ENCODE results near the gene ERC2.

The ERC2 gene

DNA sequence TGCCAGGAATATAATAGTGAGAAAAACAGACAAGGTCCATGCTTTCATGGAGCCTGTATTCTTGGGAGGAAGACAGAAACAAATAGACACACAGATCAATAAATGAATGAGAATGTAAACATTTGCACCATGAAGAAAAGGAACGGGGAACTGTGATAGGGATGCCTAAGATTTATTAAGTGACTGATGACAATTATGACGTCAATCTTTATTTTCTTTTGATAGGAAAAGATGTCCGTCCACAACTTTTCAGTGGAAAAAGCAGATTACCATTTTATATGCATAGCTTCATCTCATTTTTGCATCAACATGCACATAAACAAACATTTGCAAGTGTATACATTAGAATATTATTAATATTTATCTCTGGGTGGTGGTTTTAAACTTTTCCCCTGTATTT is 953.3 kb downstream of the ERC2 start:
- H3K9me2 ChIP-seq (replicated peaks; ENCODE audit: insufficient read depth, low read length): no peaks in the 10 kb centered on the region
- no peak overlapping the region for H2AFZ ChIP-seq (ENCODE audit: low read depth, low read length, severe bottlenecking)

DNA sequence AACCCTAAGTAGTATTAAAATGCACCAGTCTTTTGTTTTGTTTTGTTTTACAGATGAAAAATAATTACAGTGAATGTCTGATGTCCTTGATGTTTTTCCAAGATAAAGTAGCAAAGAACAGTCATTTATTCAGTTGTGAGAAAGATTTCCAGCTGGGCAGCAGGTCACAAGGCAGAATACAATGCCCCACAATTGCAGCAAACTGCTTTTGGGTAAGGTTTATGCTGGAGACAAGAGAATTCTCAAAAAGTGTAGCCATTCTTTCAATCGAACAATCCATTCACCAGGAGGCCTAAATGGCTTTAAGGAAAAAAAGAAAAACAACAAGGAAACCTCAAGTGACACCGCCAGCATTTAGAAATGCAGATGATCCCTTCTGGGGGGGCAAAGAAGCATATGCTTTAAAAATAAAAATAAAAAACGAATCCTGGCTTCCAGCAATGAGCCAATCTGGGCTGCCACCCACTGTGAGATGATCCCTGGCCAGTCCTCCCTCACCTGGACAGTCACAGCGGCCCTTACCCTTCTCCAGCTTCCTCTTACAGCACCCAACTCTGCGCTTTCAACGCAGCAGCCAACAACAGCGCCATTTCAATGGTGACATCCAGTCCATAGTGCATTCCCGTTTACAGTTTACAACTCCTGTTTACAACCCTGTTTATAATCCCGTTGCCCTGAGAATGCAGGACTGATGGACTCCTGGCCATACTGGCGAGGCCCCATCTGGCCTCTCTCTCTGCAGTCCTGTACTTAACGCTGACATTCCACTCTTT is 955.5 kb downstream of the ERC2 start:
- H3K9ac ChIP-seq (ENCODE audit: low read length): no peak overlapping the region
- no peak overlapping the region for H3K27ac ChIP-seq (ENCODE audit: low read depth, low read length)
- H2AFZ ChIP-seq (ENCODE audit: low read depth, low read length, severe bottlenecking): no peak overlapping the region
- no peaks in the 10 kb centered on the region for H3K9me2 ChIP-seq (replicated peaks; ENCODE audit: insufficient read depth, low read length)
- H3K4me3 ChIP-seq (ENCODE audit: insufficient read depth, low read length, poor library complexity, severe bottlenecking): no peak overlapping the region
- H3K4me2 ChIP-seq (ENCODE audit: low read depth, low read length, poor library complexity, severe bottlenecking): no peak overlapping the region
- H3F3A ChIP-seq (ENCODE audit: insufficient read depth): no peaks in the 10 kb centered on the region
- H3K36me3 ChIP-seq (ENCODE audit: low read length): no peaks in the 10 kb centered on the region
- H3K9me3 ChIP-seq (ENCODE audit: insufficient read depth, low read length): no peaks in the 10 kb centered on the region
- no peaks in the 10 kb centered on the region; the same call in 1 of the 2 replicates for H3K27me3 ChIP-seq (ENCODE audit: low read length)
- no peaks in the 10 kb centered on the region for H4K20me1 ChIP-seq (ENCODE audit: low read depth, low read length)
- no peaks in the 10 kb centered on the region for H3K79me2 ChIP-seq (ENCODE audit: insufficient read depth, low read length)
- TF ChIP-seq, protein P1, sequence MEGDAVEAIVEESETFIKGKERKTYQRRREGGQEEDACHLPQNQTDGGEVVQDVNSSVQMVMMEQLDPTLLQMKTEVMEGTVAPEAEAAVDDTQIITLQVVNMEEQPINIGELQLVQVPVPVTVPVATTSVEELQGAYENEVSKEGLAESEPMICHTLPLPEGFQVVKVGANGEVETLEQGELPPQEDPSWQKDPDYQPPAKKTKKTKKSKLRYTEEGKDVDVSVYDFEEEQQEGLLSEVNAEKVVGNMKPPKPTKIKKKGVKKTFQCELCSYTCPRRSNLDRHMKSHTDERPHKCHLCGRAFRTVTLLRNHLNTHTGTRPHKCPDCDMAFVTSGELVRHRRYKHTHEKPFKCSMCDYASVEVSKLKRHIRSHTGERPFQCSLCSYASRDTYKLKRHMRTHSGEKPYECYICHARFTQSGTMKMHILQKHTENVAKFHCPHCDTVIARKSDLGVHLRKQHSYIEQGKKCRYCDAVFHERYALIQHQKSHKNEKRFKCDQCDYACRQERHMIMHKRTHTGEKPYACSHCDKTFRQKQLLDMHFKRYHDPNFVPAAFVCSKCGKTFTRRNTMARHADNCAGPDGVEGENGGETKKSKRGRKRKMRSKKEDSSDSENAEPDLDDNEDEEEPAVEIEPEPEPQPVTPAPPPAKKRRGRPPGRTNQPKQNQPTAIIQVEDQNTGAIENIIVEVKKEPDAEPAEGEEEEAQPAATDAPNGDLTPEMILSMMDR (IDR thresholded peaks at IDR 0.05; ENCODE audit: insufficient read depth, low read length, poor library complexity, severe bottlenecking): no peak
- no peak for TF ChIP-seq EZH2phosphoT487 (conservative IDR thresholded peaks at IDR 0.05; ENCODE audit: low read length)

More for the DNA sequence above, 953.3 kb downstream of the ERC2 start:
- H3K9ac ChIP-seq (ENCODE audit: low read length): no peak overlapping the region
- H3K4me2 ChIP-seq (ENCODE audit: low read depth, low read length, poor library complexity, severe bottlenecking): no peak overlapping the region
- H3K9me3 ChIP-seq (ENCODE audit: insufficient read depth, low read length): no peaks in the 10 kb centered on the region
- H3K79me2 ChIP-seq (ENCODE audit: insufficient read depth, low read length): no peaks in the 10 kb centered on the region
- H3K4me3 ChIP-seq (ENCODE audit: insufficient read depth, low read length, poor library complexity, severe bottlenecking): no peak overlapping the region
- H3K27ac ChIP-seq (ENCODE audit: low read depth, low read length): no peak overlapping the region
- TF ChIP-seq, protein P1 (IDR thresholded peaks at IDR 0.05; ENCODE audit: insufficient read depth, low read length, poor library complexity, severe bottlenecking): no peak
- no peaks in the 10 kb centered on the region for H4K20me1 ChIP-seq (ENCODE audit: low read depth, low read length)
- no peaks in the 10 kb centered on the region for H3K36me3 ChIP-seq (ENCODE audit: low read length)
- no peaks in the 10 kb centered on the region; the same call in 1 of the 2 replicates for H3K27me3 ChIP-seq (ENCODE audit: low read length)
- H3F3A ChIP-seq (ENCODE audit: insufficient read depth): no peaks in the 10 kb centered on the region

DNA sequence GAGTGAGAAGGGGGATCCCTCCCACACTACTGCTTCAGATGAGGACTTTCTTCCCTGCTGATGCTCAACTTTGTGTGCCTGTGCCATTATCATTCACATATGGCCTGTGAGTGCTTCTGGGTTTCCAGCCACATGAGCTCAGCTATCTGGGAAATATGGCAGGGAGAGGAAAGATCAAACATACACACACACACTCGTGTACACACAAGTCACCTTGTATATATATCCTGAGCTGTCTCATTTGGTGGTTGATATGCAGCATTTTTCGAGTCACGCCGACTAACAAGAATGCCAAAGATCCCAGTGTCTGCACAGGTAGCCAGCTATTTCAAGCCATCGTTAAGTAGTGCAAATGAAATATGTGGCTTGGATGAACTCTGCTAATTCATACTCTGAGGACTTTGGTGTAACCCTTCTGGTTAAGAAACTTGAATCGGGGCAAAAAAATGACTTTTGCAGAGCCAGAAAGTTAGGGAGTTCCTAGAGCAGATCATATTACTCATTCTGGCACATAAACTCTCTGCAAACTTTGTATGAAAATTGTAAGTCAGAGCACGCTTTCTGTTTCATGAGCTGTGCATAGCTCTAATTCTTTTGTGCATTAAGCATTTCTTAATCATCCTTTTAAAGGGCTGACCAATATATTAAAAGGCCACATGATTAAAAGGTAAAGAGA is 956.2 kb downstream of the ERC2 start:
- Histone ChIP-seq H3K9me3 (ENCODE audit: insufficient read depth, low read length) (no peaks in the 10 kb centered on the region), H3K9ac (ENCODE audit: low read length) (no peak overlapping the region), H3K79me2 (ENCODE audit: insufficient read depth, low read length) (no peaks in the 10 kb centered on the region), H3K9me2 (replicated peaks; ENCODE audit: insufficient read depth, low read length) (no peaks in the 10 kb centered on the region), H4K20me1 (ENCODE audit: low read depth, low read length) (no peaks in the 10 kb centered on the region), H3K36me3 (ENCODE audit: low read length) (no peaks in the 10 kb centered on the region), H3K4me2 (ENCODE audit: low read depth, low read length, poor library complexity, severe bottlenecking) (no peak overlapping the region), H3K27ac (ENCODE audit: low read depth, low read length) (no peak overlapping the region), H2AFZ (ENCODE audit: low read depth, low read length, severe bottlenecking) (no peak overlapping the region), H3F3A (ENCODE audit: insufficient read depth) (no peaks in the 10 kb centered on the region), H3K4me3 (ENCODE audit: insufficient read depth, low read length, poor library complexity, severe bottlenecking) (no peak overlapping the region), H3K27me3 (ENCODE audit: low read length) (no peaks in the 10 kb centered on the region; the same call in 1 of the 2 replicates)
- TF ChIP-seq, protein P1 (IDR thresholded peaks at IDR 0.05; ENCODE audit: insufficient read depth, low read length, poor library complexity, severe bottlenecking): no peak
- no peak for TF ChIP-seq EZH2phosphoT487 (conservative IDR thresholded peaks at IDR 0.05; ENCODE audit: low read length)

Measured in SU-DHL-6 (cell line).